IPS-NIHi7 (cell line): Measurements from ENCODE around the gene ADIG.

ENCODE experiments used
- DNase-seq: peaks from one replicate; pipeline ENCODE4 v3.0.0; 2012; ENCODE audit warnings: mixed read lengths; ENCODE audit errors: extremely low spot score

The ADIG gene

DNA sequence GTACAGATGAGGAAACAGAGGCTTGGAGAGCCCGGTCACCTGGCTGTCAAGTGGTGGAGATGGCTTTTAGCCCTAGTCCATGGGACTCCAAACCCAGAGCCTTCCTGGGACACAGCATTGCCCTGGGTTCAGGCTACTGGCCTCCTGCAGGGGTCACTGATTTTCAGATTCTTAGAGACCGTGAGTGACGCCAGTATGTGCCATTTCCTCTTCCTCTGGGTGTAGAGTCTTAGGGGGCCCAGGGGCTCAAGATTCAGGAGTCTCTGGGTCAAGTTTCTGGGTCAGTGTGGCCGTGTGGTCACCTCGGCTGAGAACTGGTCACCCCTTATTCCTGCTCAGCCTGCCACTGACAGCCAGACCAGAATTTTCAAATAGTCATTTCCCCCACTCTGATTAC, 21.2 kb downstream of the ADIG start:
- no peak for DNase-seq

DNA sequence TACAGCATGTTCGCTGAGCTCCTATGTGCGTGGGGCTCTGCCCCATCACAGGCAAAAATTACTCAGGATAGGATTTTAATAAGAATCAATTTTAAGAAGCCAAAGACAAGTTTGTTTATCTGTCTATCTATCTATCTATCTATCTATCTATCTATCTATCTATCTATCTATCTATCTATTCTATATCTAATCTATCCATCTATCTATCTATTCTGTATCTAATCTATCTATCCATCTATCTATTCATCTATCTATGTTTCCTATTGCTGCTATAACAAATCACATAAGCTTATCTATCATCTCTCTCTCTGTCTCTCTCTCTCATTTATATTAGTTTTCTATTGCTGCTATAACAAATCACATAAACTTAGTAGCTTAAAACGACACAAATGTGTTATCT, 22.3 kb downstream of the ADIG start:
- DNase-seq, result no peak

DNA sequence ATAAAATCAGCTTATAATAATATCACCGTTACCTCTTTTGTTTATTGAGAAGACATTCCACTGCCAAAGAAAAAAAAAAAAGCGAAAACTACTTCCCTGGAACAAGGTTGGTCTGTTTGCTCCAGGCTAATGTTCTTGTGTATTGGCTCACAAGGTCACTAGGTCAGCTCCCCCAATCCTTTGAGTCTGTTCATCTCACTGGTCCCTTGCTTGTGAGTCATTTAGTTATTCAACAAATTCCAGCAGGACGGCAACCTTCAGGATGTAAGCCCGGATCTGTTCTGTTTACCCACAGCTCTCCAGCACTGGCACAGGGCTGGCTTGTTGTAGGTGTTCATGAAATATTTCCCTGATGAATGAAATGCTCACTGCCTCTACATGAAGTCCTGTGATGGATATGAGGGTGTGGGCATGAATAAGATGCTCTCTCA, 23.9 kb downstream of the ADIG start:
- peak; percentile 51 for DNase-seq

DNA sequence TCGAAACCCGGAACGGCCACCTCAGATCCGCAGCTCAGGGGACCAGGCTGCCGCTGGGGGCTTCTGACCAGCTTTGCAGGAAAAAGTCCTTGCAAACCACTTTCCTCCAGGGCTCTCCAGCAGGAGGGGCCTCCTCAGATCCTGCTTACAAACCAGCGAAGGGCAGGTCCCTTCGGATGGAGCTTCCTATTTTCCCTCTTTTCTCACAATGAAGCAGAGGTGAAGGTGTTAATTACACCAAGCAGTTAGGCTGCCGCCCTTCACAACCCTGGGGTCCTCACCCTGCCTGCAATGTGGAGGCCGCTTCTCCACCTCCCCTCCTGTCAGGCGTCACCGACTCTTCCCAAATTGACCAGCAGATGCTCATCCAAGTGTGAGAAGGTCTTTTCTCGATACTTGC, 26.4 kb downstream of the ADIG start:
- peak; percentile 47 for DNase-seq

DNA sequence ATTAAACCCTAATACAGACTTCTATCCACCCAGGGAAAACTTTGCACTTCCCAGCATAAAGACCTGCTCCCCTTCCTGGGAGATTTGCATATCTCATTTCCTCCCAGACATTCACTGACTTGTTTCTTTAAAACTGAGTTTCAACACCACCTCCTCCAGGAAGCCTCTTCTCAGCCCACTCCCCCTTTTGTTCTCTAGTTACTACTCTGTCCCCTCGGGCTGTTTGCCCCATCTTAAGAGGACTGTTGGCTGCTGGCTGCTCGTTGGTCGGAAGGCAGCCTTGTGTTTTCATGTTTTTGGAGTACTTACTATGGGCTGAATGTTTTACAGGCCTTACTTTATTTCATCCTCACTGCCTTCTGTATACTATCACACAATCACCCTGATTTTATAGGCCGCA, 27.2 kb downstream of the ADIG start:
- no peak for DNase-seq

DNA sequence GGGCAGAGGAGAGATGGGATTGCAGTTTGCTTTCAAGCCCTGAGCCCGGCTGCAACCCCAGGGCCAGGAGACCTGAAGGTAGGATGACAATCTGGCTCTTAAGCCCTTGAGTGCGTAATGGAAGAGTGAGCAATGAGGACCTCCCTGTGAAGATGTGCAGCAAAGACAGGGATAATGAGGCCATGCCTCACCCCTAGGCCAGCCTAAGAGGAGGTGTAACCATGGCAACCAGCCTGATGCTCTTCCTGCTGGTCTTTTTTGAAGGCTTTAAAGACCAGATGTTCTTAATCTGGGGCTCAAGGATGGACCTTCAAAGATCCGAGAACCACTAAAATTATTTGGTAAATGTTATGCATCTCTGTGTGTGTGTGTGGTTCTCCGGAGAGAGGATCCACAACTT, 28.8 kb downstream of the ADIG start:
- no peak for DNase-seq

DNA sequence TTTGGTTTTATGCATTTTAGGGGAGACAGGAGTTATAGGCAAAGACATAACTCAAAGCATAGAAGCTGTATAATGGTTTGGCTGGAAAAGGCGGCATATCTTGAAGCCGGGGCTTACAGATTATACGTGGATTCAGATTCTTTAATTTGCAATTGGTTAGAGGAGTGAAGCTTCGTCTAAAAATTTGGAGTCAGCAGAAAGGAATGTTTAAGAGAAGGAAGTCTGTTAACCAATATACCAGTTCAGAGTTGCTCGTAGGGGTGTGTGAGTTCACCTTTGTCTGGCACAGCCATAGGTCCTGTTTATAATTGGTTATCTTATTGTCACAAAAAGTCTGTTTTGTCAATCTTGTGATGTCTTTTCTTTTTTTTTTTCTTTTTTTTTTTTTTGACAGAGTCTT, 29.5 kb downstream of the ADIG start:
- no peak for DNase-seq

DNA sequence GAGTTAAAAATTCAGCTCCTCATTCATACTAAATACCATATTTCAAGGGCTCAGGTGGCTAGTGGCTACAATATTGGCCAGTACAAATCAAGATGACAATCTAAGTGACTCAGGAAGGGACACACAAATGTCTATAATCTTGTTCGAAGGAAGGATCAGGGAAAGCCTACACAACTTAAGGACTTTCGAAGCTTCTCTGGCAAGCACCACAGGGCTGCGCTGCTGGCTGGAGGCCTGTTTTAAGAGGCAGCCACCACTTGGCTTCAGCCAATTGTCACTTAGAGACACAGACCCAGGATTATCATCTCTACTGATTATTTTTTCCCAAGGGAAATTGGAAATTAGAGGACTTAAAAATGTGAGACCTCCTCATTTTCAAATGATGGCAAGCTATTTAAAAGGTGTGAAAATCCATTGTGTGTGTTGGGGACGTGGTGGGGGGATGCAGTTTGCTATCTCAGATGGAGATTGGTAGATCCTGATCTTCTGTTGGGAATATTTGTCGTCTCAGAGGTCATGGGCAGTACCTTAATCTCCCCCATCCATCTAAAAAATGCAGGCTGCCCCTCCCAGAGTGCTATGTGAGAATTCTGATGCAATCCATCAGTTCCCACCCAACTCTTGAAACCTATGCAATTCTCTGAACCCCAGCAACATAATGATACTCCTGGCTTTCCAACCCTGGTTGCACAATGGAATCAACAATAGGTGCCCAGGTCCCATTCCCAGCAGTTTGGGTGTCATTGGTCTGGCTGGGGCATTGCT, 31.9 kb downstream of the ADIG start:
- DNase-seq, result no peak

DNA sequence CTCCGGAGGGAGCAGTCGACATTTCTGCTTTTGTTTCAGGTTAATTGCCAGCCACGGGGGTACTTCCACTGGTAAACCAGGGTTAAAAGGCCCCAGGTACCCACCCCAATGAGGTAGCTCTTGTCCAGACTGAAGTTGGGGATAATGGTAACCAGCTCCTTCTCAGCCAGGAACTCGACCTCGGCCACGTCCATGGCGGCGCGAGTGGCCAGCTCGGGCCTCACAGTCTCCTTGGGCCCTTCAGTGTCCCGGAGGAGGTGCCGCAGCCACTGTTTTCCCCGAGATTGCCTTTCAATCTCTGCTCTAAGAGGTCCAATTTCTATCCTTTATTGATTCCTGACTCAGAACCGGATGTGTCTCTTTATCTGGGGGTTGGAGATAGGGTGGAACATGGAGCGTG, 34.3 kb downstream of the ADIG start:
- no peak for DNase-seq

DNA sequence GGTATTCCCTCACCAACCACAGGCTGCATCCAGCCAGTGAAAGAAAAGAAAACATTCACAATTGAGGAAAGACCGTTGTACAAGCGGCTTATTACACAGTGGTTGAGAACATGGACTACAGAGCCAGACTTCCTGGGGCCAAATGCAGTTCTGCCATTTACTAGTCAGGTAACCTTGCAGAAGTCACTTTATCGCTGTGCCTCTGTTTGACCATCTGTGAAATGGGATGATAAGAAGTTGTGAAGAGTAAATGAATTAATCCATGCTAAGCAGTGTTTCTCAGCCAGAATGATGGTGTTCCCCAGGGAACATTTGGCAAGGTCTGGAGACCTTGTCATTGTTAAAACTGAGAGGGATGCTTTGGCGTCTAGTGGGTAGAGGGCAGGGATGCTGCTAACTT, 35.5 kb downstream of the ADIG start:
- DNase-seq, result no peak

DNA sequence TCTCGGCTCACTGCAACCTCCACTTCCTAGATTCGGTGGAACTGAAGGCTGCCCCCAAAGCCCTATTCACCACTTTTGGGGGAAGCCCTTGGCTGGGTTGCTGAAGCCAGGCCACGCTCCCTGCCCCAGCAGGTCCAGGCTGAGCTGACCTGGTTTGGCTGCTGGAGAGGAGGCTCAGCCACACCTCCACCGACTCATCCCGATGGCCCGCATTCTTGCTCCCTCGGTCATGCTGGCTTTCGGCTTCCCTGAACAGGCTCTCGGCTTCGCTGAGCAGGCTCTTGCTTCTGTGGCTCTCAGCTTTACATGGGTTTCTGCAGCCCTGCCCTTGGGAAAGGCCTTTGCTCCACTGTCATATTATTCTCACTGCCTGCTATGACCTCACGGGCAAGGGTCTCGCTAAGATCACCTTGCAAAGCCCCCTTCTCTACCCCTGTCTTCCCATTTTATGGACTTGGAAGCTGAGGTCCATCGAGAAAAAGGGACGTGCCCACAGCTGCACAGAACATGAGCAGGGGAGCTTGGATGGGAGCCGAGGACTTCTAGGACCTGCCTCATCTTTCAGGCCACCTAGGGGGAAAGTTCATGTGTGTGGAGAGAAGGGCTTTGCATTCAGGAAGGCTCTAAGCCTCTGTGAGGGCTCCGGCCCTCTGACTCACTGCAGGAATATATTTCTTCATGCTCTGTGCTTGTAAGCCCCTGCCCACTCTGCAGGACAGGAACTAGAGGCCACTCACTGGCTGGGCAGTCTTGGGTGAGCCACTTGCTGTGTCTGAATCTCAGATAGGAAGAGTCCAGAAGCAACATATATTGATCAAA, 36.2 kb downstream of the ADIG start:
- DNase-seq, result peak; percentile 79

DNA sequence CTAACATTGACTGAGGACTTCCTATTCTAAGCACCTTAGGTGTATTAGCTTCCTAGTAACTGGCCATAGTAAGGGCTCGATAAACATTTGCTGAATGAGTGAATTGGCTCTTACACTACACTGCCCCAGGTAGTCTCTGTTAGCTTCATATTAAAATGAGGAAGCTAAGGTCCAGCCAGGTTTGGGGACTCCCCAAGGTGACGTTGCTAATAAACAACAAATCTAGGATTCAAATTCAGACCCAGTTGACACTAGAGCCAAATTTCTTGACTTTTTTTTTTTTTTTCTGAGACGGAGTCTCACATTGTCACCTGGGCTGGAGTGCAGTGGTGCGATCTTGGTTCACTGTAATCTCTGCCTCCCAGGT, 36.8 kb downstream of the ADIG start:
- no peak for DNase-seq

DNA sequence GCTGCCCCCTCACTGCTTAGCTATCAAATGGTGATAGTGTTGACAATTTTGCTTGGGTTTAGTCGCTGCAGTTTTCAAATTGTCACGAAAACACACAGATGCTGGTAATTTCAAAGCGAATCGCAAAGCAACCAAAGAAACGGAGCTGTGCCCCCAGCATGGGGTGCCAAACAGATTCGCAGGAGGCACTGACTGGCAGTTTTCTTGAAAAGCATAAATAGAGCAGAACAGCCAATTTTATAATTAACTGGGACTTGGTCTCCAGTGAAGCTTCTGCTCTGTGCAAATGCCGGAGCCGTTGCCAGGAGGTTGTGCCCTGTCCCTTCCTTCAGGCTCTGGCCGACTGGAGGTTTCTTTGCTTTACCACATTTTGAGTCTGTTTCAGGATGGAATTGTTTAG, 39.4 kb downstream of the ADIG start:
- DNase-seq, result no peak

DNA sequence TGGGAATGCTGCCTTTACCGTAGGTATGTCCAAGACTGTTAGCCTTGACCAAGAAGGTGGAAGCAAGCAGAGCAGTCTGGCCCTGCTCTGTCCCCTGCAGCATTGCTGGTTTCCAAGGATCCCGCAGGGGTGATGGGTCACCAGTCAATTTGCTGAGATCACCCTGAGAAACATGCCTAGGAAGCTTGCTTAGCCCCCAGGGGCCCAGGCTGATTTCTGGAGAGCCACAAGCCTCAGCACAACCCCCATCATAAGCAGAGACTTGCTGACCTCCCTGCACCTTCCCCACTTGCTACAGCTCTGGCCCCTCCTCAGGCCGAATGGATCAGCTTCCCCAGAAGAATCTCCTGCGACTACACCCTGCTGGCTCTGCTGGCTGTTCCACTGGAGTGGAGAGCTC, 42.1 kb downstream of the ADIG start:
- DNase-seq, result no peak

DNA sequence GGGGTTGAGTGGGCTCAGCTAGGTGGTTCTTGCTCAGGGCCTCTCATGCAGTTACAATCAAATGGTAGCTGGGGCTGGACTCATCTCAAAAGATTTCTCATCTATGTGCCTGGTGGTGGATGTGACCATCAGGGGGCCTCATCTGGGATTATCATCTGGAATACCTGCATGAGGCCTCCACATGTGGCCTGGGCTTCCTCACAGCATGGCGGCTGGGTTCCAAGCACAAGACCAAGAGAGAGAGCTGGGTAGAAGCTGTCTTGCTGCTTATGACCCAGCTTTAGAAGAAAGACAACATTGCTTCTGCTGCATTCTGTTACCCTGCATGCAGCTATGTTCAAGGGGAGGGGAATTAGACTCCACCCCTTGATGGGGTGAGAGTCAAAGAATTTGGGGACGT, 43.1 kb downstream of the ADIG start:
- DNase-seq, result no peak

DNA sequence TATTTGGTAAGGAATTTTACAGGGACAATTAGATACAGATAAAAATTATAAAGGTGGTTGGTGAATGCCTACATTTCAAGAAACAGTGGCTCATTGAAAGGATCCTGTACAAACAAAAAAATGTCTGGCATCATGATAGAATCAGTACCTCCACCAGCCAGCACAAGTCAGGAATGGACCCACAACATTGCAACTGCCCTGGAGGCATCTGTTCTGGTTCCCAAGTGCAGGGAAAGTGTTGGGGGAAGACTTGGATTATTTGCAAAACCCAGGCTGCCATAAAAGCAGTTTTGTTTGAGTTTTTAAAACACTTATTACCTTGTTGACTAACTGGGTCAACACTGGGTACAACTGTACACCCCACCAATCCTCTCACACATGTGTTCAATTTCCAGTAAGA, 44.9 kb downstream of the ADIG start:
- DNase-seq, result no peak

DNA sequence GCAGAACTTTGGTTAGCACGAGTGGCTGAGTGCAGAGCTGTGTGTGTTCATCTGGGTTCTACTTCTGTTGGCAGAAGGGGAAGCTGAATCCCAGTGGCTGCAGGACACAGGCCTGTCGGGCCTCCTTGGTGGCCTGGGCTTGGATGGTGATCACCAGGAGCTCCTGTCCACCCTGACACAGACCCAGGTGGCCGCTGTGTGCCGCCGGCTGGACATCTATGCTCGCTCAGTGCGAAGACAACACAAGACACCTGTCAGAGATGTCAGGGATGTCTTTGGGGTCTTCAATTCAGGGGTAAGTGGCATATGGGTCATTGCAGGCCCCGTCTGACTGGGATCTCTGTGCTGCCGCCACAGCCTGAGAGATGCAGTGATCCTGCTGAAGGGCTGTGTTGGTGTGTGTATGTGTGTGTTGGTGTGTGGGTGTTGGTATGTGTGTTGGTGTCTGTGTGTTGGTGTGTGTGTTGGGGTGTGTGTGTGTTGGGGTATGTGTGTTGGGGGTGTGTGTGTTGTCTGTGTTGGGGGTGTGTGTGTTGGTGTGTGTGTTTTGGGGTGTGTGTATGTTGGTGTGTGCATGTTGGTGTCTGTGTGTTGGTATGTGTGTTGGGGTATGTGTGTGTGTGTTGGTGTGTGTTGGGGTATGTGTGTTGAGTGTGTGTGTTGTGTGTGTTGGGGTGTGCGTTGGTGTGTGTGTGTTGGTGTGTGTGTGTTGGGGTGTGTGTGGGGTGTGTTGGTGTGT, 46.1 kb downstream of the ADIG start:
- DNase-seq, result no peak

DNA sequence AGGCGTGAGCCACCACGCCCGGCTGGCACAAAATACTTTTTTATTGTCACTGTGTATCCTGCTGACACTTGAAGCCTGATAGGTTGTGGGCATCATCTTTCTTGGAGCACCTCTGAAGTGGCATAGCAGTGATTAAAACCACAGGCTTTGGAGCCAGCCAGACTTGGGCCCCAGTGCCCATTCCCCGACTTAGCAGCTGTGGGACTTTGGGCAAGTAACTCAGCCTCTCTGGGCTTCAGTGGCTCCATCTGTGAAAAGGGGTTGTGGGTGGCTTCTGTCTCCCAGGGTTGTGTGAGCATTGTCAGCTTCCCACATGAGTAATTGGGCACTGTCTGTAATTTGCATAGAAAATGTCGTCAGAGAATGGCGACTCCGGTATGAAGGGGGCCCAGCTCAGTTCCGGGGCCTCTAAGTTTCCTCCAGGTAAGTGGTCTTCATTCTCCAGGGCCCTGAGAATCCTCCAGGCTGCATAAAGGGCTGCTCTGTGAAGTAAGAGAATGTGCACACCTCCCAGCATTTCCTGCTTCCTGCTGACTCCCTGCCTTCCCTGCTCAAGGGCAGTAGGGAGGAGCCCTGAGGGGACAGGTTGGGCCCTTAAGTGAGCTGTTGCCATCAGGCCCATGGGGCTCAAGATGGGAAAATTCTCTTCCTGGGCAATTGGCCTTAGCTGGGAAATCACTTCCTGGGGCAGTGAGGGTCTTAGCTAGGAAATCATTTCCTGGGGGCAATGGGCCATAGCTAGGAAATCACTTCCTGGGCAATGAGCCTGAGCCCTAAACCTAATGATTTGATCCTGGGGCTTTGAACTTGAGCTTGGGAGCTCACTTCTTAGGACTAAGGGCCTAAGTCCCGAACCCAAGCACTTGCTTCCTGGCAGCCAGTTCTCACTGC, 47.8 kb downstream of the ADIG start:
- peak; percentile 31 for DNase-seq

DNA sequence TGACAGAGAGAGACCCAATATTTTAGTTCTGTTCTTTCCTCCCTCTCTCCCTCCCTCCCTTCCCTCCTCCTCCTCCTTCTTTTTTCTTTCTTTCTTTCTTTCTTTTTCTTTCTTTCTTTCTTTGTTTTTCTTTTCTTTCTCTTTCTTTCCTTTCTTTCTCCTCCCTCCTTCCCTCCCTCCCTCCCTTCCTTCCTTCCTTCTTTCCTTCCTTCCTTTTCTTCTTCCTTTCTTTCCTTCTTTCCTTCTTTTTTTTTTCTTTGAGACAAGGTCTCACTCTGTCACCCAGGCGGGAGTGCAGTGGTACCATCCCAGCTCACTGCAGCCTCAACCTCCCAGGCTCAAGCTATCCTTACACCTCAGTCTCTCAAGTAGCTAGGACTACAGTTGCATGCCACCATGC, 49.0 kb downstream of the ADIG start:
- DNase-seq, result no peak

DNA sequence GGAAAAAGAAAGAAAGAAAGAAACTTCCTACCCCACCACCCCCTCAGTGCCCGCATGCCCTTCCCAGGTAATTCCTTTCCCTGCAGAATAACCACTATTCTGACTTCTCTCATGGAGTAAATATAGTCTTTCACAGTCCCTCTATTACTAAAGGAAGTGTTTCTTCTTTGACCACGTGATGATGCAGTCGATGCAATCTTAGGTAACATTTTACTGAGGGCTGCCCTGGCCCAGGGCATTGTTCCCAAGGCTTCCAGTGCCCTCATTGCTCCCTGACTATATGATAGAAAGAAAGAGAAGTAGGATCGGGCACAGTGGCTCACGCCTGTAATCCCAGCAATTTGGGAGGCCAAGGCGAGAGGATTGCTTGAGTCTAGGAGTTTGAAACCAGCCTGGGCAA, 49.7 kb downstream of the ADIG start:
- DNase-seq, result no peak

DNA sequence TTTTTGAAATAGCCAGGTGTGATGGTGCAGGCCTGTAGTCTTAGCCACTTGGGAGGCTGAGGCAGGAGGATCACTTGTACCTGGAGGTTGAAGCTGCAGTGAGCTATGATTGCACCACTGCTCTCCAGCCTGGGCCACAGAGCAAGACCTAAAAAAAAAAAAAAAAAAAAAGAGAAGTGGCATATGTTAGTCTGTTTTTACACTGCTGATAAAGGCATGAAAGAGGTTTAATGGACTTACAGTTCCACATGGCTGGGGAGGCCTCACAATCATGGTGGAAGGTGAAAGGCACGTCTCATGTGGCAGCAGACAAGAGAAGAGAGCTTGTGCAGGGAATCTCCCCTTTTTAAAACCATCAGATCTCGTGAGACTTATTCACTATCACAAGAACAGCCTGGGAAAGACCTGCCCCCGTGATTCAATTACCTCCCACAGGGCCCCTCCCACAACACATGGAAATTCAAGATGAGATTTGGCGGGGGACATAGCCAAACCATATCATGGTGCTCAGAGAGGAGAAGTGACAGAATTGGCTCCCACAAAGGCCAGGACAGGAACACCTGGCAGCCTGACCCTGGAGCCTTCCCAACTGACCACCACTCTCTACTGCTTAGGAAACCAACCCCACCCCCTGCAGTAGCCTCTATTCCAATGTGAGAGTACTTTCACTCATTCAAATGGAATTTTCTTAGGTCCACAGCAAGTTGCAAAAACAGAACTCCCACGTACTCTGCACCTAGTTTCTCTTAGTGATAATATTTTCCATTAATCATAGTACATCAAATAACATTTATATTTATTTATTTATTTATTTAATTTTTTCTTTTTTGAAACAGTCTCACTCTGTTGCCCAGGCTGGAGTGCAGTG, 50.4 kb downstream of the ADIG start:
- DNase-seq, result no peak
